CD4-positive, alpha-beta T cell treated with Interferon gamma for 1 hour (primary cell): ENCODE results near the gene IKZF2.

Source experiments
- DNase-seq: peaks from one replicate; pipeline ENCODE4 v3.0.0-alpha.2; 2020

IKZF2 gene

DNA sequence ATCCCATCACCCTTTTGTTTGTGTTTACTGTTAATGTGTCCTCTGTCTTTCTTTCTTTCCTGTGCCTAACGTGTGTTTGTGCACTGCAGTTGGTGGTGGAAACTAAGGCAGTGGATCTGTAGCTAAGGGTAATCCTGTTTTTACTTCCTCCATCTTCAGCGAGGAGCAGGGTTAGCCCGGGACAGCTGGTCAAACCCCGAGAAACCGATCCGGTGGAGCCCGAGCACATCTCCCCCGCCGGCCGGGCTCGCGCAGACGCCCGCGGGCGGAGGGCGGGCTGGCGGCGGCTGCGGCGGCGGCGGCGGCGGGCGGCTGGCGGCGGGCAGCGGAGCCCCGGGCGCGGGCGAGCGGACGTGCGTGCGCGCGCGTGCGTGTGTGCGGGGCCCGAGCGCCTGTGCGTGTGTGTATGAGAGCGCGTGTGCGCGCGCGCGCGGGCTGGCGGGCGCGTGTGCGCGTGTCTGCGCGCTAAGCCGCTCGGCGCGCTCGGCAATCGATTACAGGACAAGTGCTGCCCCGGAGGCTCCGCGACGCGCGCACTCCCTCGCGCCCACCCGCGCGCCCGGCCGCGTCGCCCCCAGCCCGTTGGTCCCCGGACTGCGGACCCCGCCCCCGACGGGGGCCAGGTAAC lies at the start of gene IKZF2:
Gene IKZF2 (minus strand): TSS at position 176 of the 628 bp plus-strand sequence. CDS start 2,983 bp downstream, outside the sequence.
- DNase-seq = peak; percentile 81

DNA sequence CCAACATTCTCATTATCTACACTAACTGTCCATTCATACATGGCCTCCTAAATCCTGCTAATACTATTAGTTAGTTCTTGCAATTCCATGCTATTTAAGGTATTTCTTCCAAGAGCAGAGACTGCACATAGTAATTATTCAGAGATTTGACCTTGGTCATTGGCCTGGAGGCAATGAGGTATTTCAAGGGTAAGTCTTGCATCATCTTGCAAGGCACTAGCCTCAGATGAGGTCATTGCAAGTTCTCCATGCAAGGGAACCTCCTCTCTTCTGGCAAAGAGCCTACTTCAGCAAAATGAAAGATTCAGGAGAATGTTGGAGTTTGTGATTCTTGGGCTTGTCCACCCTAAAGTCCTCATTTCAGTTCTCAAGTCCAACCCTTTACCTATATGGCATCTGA lies 48.5 kb upstream of the IKZF2 start:
- no peak for DNase-seq

DNA sequence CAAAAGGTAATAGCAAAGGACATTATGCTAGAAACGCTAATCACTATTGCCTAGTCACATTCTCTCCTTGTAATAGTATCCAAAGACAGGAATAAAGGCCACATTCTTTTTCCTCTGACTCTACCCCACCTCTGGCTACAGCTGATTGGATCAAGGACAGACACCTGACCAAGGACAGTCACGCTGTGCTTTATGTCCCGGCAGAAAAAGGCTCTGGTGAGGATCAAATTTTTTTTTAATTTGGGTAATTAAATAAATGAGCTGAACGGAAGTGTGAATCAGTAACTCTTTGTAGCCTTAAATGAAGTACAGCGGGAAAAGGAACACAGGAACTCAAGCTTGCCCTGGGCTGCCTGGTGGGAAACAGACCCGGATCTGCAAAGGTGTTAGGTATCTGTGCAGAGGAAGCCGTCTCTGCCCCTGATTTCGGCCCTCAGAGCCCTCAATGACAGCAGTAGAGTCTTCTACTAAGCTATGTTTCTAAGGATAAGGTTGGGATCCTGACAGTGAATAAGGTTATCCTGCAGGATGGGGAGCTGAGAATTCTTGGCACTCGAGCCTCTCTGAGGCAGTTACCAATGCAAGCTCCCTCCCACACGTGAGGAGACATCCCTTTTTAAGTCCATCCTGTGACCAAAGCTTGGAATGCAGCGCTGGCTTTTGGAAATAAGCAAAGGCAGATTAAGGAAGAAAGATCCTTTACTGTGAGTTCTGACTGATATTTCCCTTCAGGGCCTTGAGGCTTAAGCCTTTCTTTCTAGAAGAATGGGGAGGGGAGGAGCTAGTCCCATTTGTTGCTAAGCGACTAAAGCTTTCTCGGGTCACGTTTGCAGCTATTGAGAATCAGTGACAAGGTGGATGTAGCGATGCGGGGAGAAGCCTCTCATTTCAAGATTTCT lies 37.8 kb upstream of the IKZF2 start:
- no peak for DNase-seq

DNA sequence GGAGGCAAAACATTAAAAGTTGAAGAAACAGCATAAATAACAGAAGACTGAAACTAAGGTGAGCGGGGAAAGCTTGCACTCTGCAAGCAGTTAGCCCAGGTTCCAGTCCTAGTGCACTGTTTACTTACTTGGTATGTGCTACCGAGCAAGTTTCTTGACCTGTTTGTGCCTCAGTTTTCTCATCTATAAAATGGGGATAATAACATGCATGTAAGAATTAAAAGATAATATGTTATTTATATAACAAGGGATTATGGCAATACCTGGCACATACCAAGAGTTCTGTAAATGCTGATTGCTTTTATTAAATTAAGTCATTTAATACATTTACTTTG lies 37.1 kb upstream of the IKZF2 start:
- no peak for DNase-seq

DNA sequence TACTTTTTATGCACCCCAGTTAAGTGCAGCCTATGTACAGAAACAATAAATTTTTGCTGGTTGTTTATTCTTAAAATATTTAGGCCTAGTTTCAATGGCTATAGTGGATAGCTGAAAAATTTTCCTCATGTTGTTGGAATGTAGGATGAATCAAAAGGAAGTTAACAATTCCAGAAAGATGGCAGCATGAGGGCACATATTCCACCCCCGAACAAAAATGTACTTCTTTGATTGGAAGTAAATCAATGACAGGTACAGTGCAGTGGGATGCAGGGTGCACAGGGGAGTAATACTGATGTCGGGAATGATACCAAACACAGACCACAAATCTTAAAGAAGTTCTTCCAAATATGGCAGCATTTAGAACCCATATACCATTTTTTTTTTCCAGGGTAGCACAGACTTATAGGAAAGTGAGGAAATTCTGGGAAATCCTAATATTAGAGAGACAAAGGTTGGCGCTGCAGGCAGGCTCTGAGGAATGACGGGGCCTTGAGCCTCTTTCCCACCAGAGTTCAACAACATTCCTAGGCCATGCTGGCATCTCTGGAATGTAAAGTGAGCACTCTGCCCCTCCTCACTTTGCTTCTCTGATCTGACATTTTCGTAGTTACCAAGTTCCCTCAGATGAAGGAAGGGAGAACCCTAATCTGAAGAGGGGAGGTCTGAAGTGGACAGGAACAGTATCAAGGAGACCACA lies 36.6 kb upstream of the IKZF2 start:
- DNase-seq = no peak

DNA sequence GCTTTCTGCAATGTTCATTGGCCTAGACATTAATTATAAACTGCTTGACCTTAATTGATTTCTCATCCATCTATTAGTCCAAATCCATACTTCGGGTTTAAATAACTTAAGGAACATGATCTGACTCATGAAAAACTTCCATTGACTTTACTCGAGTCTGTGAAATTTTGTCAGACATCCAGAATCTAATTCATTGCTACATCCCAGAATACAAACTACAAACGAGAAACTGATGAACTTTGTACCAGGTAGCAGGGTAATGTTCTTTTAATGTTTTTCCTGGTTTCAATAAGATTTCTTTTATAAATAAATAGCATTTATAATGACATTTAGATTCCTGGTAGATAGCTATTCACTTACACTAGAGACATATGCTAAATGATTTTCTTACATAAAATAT lies 36.0 kb upstream of the IKZF2 start:
- no peak for DNase-seq

DNA sequence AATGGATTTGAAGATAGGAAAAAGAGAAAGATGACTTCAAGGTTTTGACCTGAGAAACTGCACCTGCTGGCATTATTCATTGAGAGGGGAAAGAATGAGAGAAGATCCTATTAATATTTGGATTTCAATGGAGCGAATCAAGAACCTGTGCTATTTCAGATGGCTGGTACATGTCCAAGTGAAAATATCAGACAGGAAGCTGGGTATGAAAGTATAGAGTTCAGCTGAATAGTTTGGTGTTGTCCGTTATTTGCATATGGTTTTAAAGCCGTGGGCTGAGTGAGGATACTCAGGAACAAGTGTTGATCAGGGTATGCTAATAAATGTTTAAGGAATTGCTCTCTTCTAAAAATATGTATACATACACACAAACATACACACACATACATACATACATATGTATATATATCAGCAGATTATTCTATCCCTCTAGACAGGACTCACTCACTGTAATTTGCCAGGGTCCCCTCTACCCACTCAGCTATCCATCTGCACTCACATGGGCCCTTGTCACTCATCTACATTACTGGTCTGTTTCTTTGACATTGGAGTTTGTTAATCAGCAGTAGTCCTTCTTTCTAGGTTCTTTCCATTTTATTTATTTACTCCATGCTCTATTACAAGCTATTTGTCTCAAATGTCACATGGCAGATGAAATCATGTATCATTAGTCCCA lies 33.9 kb upstream of the IKZF2 start:
- no peak for DNase-seq

DNA sequence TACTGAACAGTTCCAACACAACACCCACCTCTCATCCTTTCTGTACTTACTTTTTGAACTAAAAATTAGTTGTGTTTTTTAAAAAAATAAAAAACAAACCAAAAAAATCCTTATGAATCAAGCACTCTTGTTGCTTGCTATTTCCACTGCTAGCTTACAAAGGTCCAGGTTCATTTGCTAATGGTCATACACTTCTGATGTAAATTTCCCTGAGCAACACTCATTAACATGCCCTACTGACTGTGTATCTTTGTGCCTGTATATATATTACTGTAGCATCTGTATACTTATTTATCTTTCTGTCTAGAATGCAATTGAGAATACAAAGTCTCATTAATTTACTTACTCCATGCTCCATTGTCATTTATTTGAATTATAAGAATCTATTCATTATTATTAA lies 30.3 kb upstream of the IKZF2 start:
- no peak for DNase-seq

DNA sequence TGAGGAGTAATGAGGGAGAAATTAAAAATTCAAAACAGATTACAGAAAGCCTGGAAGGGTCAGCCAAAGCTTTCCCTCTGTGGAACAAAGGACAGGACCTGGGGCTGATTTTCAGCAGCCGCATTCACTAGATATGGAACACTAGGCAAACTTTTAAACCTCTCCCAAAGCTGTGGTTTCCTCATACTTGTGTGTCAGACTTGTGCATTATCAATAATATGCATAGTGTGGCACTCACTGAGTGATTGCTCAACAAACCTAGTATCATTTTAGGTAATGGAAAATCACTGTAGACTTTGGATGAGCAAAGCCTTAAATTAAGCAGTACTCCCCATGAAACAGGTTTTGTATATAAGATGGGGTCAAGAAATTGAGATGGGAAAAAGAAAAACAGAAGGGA lies 26.3 kb upstream of the IKZF2 start:
- DNase-seq = no peak

DNA sequence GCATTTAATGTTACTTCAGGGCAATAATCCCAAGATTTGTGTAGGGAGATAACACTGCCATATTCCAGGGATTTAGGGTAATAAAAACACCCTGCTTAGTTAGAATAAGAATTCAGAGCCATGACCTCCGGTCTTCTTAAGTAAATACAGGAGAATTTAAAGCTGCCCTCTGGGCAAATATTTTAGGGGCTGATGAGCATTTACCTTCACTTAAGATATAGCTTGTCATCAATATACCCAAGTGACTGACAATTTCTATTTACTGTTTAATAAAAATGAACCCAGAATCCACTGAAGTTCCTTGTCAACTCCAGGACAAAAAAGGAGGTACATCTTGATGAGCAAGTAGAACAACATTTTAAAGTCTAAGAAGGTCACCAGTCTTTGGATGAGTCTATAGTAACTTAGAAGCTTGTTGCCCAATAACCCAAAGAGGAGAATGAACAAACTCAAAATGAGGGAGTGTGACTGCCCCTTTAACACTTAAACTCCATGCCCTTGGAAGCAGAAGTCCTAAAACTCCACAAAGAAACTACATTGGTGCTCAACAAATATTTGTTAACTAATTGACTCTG lies 24.3 kb upstream of the IKZF2 start:
- no peak for DNase-seq

DNA sequence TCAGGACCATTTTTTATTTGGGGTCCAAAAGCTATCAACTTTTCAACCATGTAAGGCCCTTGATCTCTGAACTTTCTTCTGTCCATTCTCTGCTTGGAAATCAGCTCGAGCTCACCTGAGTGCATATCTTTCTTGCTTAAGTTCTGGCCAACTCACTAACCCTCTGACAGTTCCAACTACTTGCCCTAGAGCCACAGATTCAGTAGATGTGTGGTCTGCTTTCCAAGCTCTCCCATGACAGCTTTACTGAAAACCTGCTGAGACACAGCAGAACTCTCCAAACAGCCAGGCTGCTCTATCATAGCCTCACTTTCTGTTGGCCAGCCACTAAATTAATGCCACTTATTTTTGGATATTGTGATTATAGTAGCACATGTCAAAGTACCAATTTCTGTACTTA lies 21.2 kb upstream of the IKZF2 start:
- no peak for DNase-seq

DNA sequence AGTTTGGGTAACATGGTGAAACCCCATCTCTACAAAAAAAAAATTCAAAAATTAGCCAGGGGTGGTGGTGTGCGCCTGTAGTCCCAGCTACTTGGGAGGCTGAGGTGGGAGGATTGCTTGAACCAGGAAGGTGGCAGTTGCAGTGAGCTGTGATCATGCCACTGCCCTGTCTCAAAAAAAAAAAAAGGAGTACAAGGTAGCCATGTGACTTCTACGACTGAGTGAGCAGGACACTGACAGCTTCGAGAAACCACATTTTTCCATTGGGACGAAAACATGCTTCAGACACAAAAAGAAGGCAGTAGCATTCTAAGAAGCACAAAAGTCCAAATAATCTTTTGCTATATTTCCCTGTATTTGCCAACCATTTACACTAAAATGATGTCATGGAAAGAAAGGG lies 19.7 kb upstream of the IKZF2 start:
- DNase-seq = no peak

DNA sequence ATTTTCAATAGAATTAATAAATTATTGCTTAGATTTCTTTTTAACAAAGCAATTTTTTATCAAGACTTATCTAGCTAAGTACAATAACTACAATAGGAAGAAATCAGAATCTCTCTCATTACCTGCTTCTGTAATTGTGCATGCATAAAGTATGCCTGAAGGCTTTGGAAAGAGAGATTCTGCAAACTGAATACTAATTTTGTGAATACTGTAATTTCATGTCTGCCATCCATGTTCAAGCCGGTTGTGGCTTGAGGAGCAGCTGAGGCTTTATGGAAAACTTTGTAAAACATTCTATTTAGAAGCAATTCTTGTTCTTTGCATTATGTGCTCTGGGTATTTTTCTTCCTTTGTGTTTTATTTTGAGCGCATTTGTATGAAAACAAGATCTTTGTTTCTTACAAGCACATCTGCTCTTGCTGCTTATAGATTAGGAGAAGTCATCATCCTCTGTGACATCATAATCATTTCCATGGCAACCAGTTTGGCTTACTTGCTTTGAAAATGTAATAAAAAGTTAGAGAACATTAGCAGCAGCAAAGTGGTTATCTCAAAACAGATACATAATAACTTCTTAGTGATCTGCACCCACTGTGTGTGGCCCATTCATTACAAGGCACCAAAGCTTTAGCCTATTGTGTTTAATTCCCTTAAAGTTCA lies 16.0 kb upstream of the IKZF2 start:
- DNase-seq = no peak

DNA sequence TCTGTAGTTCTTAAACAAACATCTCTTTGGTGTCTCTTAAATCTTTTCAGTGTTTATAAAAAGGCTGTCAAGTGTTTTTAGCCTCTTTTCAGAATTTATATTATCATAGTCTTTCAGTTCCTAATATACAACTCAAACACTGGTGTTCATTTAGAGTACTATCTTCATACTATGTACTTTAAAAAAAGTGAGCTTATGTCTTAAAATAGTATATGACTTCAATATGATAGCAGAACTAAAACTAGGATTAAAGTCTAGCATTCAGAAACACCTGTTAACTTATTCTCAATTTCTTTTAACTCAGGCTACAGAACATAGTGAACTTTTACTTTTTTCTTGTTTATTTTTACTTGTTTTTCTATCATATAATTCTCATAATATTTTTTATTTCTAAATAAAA lies 14.7 kb upstream of the IKZF2 start:
- no peak for DNase-seq

DNA sequence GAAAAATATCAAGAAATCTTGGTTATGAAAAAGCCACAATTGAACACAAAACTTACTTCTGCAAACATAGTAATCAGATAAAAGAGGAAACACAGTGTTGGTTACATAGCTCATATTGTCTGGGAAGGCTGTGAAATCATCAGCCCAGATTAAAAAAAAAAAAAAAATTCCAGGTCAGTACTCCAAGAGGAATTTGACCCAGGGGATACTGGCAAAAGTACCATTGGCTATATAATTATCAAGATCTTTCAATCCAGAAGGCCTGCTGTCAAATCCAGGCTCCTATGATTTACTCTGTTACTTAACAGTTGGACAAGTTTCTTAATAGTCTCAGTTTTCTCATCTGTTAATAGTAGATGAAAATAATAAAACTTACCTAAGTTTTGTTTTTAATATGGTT lies 12.9 kb upstream of the IKZF2 start:
- no peak for DNase-seq

DNA sequence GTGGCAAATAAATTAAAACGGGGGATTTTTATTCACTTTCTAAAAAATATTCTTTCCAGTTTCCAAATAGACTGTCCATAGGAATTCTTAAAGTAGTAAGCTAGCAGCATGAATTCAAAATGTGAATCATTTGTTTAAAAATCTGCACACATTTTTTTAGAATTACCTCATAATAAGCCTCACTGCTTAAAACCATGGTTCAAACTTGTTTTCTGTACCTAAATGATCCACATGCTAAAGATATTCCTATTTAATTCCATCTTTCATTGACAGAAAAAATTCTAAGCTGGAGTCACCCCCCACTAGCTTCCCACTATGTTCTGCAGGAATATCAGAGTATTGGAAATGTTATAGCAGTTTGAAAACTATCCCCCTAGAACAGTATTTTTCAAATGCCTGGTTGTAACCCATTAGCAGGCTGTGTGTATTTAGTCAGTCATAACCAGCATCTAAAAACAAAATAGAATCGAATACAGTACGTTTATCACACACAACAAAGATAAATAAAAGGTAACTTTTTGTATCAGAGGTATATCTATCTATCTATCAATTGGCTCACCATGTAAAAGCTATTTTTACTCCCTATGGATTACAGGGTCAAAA lies 11.2 kb upstream of the IKZF2 start:
- no peak for DNase-seq

DNA sequence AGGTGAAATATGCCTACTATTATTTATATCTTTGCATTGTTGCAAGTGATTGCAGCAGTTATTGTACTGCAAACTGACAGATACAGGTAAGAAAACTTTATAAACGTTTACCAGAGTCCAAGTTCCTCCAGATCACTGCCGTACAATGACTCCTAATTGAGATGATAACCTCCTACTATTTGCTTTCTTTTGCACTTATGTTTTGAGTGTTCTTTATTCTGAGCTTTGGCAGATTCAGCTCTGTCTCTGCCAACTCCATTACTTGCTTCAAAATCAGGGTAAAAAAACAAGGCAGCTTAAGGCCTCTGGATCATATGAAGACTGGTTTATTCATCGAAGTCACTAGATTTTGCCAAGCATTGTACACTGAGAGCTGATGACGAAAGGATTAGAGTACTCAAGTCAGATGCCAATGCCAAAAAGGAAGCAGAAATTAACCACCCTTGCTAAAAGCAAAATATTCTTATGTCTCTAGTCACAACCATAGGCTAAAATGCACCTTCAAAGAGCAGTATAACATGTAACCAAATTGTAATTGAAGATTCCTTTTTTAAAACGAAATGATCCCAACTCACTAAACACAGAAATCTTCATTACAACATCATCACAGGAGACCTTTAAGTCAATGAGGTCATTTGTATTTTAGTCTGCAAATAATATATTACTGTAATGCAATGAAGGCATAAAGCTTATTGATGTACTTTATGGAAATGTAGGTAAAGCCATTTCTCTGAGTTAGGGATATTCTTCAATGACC lies 10.5 kb upstream of the IKZF2 start:
- no peak for DNase-seq

DNA sequence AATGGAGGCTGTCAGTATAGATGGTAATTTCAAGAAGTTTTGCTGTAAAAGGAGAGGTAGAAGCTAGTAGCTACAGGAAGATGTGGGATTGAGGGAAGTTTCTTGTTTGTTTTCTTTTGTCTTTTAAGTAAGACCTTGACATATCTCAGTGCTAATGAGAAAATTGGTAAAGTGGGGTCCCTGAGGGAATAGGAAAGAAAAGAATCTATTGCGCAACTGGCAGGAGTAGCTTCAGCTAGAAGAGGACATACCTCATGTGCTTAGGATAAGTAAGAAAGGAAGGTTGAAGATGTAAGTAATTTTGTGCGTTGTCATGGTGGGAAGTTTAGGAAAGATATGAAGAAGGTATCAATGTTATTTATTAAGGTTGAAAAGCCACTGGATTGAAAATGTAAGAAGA lies 8.4 kb upstream of the IKZF2 start:
- DNase-seq = no peak

DNA sequence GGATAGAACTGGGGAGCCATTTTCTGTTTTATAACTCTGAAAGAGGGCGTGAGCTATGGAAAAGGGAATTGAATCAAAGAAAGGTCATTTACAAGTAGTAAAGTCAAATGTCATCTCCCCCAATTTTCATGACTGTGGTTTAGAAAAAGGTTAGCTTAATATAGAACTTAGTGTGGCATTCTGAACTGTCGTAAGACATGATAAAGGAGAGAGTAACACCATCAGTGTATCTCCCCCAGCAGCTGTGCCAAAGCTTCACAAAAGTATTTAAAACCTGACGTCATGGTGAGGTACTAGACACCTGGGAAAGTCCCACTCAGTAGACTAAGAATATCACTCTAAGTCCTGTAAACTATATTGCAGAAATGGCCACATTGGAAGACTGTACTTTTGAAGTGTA lies 5.8 kb upstream of the IKZF2 start:
- DNase-seq = peak; percentile 46

DNA sequence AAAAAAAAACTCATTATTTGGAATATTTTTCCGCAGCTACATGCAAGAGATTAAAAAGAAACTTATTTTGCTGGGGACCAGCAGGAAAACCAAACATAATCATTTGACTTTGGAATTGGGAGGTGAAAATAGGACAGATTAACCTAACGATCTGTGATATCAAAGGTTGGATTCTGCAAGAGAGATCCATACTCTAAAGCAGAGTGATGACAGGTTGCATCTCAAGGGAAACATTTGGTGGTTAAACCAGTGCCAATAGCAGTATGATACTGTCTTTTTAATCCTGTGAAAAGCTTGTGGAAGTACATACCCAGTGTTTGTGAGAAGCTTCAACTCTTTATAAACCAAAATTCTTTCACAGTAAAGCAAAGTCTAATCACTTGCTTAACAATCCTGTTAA lies 5.3 kb upstream of the IKZF2 start:
- no peak for DNase-seq

DNA sequence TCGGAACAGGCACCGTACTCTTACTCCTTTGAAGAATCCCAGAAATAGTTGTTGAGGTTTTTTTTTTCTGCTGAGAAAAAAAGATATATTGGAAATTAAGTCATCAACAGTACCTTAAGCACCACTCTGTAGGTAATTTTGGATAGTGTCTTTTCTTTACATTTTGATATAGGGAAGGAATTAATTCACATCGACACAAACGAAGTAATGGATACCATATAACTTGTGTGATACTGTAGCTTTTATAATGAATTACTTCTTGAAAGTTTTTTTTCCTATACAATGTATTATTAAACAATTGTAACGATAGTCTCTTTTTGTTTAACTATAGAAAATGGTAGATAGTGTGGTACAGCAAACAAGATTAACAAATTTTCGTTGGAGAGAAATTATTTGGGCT lies 1.5 kb upstream of the IKZF2 start:
- DNase-seq = no peak
